HepG2 (cell line): ENCODE data around the gene C9orf43.

Experiments
- CHCHD3 ChIP-seq: sonication (generic); formaldehyde crosslinking; IDR thresholded peaks from 2 replicates; pipeline ENCODE4 v1.8.0; 2022; ENCODE audit warnings: mild to moderate bottlenecking, missing genetic modification reagents, moderate library complexity
- ESRRA ChIP-seq: sonication (generic); formaldehyde crosslinking; IDR thresholded peaks from 2 replicates; pipeline ENCODE4 v1.5.1; 2020; ENCODE audit warnings: mild to moderate bottlenecking, low read depth, missing genetic modification reagents
- FOXK2 ChIP-seq: fragments of 450-650 bp; IDR thresholded peaks from 2 replicates; pipeline ENCODE4 v1.6.1; 2016
- GLI4 ChIP-seq: sonication (generic); formaldehyde crosslinking; IDR thresholded peaks from 2 replicates; pipeline ENCODE4 v1.5.1; 2020; ENCODE audit warnings: missing genetic modification reagents, mild to moderate bottlenecking, moderate library complexity, borderline replicate concordance
- KDM5A ChIP-seq: fragments of 200-600 bp; sonication (generic); IDR thresholded peaks from 2 replicates; pipeline ENCODE4 v1.7.0; 2018; ENCODE audit warnings: antibody characterized with exemption, mild to moderate bottlenecking, low read length, borderline replicate concordance
- MXI1 ChIP-seq: IDR thresholded peaks from 3 replicates; pipeline ENCODE4 v1.6.1; 2012; ENCODE audit warnings: low read depth, low read length, inconsistent platforms, borderline replicate concordance
- YY1 ChIP-seq: IDR thresholded peaks from 2 replicates; pipeline ENCODE4 v1.6.1; 2011; ENCODE audit warnings: low read length, low read depth, moderate library complexity, mild to moderate bottlenecking; ENCODE audit not compliant: insufficient read depth, insufficient replicate concordance
- ZNF343 ChIP-seq: sonication (generic); formaldehyde crosslinking; IDR thresholded peaks from 2 replicates; pipeline ENCODE4 v1.4.0; 2020; ENCODE audit warnings: mild to moderate bottlenecking, missing genetic modification reagents
- ZSCAN21 ChIP-seq: sonication (generic); formaldehyde crosslinking; IDR thresholded peaks from 2 replicates; pipeline ENCODE4 v1.8.0; 2022; ENCODE audit warnings: mild to moderate bottlenecking, missing genetic modification reagents, moderate library complexity, borderline replicate concordance
- TF ChIP-seq, protein P1 (sequence below): sonication (generic); formaldehyde crosslinking; IDR thresholded peaks from 2 replicates; pipeline ENCODE4 v1.5.1; 2020; ENCODE audit warnings: mild to moderate bottlenecking, missing genetic modification reagents
- TF ChIP-seq, protein P2 (sequence below), 2 experiments: fragments of 450-650 bp in 1 of 2; sonication (generic) in 1 of 2; formaldehyde crosslinking in 1 of 2; IDR thresholded peaks; 2 replicates each; pipeline versions ENCODE4 v1.6.1 to v1.8.0; 2016 to 2022; ENCODE audit warnings: antibody characterized with exemption in 1 of 2, mild to moderate bottlenecking in 1 of 2, missing genetic modification reagents in 1 of 2
- TF ChIP-seq, protein P3 (sequence below): sonication (generic); formaldehyde crosslinking; IDR thresholded peaks from 2 replicates; pipeline ENCODE4 v1.5.0; 2020; ENCODE audit warnings: mild to moderate bottlenecking, missing genetic modification reagents
- TF ChIP-seq, protein P4 (sequence below): fragments of 450-650 bp; IDR thresholded peaks from 2 replicates; pipeline ENCODE4 v1.6.1; 2017; ENCODE audit warnings: mild to moderate bottlenecking

DNA sequence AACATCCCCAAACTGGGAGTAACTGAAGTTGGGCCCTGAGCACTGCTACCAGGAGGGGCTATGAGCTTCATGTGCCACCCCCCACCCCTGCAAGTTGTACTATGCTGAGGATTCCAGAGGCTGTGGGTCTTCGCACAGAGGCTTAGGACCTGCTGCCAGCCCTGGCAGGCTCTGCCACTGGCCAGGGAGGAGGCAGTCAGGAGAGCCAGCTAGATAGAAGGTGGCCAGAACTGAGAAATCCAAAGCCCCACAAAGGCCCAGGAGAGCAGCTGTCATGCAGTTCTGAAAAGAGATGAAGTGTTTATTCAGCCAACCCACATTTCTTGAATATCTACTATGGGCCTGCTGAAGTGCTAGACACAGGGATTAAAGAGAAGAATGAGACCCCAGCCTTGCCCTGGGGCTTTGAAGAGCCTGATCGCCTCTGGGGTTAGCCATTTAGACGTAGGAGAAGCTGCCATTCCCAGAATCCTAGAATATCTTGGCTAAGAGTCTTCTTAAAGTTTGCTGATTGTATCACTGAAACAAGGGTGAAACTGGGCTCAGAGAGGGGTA is 10.8 kb upstream of the C9orf43 start:
- TF ChIP-seq, protein P1, sequence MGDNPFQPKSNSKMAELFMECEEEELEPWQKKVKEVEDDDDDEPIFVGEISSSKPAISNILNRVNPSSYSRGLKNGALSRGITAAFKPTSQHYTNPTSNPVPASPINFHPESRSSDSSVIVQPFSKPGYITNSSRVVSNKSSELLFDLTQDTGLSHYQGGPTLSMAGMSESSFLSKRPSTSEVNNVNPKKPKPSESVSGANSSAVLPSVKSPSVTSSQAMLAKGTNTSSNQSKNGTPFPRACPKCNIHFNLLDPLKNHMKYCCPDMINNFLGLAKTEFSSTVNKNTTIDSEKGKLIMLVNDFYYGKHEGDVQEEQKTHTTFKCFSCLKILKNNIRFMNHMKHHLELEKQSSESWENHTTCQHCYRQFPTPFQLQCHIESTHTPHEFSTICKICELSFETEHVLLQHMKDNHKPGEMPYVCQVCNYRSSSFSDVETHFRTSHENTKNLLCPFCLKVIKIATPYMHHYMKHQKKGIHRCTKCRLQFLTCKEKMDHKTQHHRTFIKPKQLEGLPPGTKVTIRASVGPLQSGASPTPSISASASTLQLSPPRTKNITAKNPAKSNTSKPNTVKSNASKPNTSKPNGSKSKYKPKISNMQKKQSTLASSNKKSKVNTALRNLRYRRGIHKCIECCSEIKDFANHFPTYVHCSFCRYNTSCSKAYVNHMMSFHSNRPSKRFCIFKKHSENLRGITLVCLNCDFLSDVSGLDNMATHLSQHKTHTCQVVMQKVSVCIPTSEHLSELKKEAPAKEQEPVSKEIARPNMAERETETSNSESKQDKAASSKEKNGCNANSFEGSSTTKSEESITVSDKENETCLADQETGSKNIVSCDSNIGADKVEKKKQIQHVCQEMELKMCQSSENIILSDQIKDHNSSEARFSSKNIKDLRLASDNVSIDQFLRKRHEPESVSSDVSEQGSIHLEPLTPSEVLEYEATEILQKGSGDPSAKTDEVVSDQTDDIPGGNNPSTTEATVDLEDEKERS (CRISPR knock-in tag): no peak
- no peak for TF ChIP-seq FOXK2
- no peak for TF ChIP-seq YY1
- TF ChIP-seq ESRRA (CRISPR knock-in tag): no peak
- TF ChIP-seq CHCHD3: no peak
- no peak for TF ChIP-seq KDM5A
- no peak for TF ChIP-seq ZNF343 (CRISPR knock-in tag)
- TF ChIP-seq, protein P2, sequence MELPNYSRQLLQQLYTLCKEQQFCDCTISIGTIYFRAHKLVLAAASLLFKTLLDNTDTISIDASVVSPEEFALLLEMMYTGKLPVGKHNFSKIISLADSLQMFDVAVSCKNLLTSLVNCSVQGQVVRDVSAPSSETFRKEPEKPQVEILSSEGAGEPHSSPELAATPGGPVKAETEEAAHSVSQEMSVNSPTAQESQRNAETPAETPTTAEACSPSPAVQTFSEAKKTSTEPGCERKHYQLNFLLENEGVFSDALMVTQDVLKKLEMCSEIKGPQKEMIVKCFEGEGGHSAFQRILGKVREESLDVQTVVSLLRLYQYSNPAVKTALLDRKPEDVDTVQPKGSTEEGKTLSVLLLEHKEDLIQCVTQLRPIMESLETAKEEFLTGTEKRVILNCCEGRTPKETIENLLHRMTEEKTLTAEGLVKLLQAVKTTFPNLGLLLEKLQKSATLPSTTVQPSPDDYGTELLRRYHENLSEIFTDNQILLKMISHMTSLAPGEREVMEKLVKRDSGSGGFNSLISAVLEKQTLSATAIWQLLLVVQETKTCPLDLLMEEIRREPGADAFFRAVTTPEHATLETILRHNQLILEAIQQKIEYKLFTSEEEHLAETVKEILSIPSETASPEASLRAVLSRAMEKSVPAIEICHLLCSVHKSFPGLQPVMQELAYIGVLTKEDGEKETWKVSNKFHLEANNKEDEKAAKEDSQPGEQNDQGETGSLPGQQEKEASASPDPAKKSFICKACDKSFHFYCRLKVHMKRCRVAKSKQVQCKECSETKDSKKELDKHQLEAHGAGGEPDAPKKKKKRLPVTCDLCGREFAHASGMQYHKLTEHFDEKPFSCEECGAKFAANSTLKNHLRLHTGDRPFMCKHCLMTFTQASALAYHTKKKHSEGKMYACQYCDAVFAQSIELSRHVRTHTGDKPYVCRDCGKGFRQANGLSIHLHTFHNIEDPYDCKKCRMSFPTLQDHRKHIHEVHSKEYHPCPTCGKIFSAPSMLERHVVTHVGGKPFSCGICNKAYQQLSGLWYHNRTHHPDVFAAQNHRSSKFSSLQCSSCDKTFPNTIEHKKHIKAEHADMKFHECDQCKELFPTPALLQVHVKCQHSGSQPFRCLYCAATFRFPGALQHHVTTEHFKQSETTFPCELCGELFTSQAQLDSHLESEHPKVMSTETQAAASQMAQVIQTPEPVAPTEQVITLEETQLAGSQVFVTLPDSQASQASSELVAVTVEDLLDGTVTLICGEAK (IDR thresholded peaks at IDR 0.05): no peak
- TF ChIP-seq, protein P2 (CRISPR knock-in tag; IDR thresholded peaks at IDR 0.05): no peak
- no peak for TF ChIP-seq MXI1
- no peak for TF ChIP-seq GLI4 (CRISPR knock-in tag)
- TF ChIP-seq, protein P3, sequence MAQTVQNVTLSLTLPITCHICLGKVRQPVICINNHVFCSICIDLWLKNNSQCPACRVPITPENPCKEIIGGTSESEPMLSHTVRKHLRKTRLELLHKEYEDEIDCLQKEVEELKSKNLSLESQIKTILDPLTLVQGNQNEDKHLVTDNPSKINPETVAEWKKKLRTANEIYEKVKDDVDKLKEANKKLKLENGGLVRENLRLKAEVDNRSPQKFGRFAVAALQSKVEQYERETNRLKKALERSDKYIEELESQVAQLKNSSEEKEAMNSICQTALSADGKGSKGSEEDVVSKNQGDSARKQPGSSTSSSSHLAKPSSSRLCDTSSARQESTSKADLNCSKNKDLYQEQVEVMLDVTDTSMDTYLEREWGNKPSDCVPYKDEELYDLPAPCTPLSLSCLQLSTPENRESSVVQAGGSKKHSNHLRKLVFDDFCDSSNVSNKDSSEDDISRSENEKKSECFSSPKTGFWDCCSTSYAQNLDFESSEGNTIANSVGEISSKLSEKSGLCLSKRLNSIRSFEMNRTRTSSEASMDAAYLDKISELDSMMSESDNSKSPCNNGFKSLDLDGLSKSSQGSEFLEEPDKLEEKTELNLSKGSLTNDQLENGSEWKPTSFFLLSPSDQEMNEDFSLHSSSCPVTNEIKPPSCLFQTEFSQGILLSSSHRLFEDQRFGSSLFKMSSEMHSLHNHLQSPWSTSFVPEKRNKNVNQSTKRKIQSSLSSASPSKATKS: no peak
- TF ChIP-seq ZSCAN21 (CRISPR knock-in tag): no peak
- TF ChIP-seq, protein P4, sequence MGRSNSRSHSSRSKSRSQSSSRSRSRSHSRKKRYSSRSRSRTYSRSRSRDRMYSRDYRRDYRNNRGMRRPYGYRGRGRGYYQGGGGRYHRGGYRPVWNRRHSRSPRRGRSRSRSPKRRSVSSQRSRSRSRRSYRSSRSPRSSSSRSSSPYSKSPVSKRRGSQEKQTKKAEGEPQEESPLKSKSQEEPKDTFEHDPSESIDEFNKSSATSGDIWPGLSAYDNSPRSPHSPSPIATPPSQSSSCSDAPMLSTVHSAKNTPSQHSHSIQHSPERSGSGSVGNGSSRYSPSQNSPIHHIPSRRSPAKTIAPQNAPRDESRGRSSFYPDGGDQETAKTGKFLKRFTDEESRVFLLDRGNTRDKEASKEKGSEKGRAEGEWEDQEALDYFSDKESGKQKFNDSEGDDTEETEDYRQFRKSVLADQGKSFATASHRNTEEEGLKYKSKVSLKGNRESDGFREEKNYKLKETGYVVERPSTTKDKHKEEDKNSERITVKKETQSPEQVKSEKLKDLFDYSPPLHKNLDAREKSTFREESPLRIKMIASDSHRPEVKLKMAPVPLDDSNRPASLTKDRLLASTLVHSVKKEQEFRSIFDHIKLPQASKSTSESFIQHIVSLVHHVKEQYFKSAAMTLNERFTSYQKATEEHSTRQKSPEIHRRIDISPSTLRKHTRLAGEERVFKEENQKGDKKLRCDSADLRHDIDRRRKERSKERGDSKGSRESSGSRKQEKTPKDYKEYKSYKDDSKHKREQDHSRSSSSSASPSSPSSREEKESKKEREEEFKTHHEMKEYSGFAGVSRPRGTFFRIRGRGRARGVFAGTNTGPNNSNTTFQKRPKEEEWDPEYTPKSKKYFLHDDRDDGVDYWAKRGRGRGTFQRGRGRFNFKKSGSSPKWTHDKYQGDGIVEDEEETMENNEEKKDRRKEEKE: no peak
